ENCODE results near the gene ALS2CL.

DNA sequence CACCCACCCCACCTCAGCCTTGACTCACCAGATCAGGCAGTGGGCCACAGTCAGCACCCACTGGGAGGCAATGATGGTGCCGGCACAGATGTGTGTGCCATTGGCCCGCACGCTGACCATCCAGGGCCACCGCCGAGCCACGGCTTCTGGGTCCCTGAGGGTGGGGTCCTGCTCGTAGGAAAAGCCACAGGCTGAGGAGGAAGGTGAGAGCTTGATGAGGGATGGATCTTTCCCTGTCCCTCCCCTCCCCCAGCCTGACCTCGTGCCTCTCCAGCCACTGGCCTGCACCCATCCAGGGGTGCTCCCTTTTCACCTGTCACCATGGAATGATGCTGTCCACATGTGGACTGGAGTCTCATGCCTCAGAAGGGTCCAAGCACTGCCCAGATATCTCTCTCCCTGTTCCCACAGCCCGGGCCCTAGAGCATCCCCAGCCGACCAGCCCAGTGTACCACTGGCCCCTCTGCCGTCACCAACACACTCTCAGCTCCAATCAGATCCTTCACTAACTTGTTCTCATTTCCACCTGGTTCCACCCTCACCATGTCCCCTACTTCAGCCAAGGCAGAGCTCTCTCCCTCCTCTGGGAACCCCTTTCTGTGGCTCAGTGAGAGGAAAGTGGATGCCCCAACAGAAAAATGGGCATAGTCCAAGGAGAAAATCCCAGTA lies 22.2 kb upstream of the ALS2CL start:
- TF ChIP-seq, protein P1, sequence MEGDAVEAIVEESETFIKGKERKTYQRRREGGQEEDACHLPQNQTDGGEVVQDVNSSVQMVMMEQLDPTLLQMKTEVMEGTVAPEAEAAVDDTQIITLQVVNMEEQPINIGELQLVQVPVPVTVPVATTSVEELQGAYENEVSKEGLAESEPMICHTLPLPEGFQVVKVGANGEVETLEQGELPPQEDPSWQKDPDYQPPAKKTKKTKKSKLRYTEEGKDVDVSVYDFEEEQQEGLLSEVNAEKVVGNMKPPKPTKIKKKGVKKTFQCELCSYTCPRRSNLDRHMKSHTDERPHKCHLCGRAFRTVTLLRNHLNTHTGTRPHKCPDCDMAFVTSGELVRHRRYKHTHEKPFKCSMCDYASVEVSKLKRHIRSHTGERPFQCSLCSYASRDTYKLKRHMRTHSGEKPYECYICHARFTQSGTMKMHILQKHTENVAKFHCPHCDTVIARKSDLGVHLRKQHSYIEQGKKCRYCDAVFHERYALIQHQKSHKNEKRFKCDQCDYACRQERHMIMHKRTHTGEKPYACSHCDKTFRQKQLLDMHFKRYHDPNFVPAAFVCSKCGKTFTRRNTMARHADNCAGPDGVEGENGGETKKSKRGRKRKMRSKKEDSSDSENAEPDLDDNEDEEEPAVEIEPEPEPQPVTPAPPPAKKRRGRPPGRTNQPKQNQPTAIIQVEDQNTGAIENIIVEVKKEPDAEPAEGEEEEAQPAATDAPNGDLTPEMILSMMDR (IDR thresholded peaks at IDR 0.05): no peak
- no peak for TF ChIP-seq EP300 (IDR thresholded peaks at IDR 0.05)
